Posterior vena cava (tissue), 2 donors: ENCODE data around the gene SQSTM1. TPM values are rescaled to one million over a fixed set of nuclear protein-coding genes. Genes with fewer than 3 reads are reported as not detected.
A peak's percentile ranks its signal among the peaks of the same experiment; 100 is the strongest.

Experiments used
- DNase-seq: peaks from one replicate; pipeline ENCODE4 v3.0.0-alpha.2; 2020; ENCODE audit warnings: low spot score
- intact Hi-C, 2 donors: fragments of 100-400 bp; cut with DNase I; formaldehyde crosslinking; loops; one replicate each; pipeline versions ENCODE4 v1.14.1 to v1.14.2; 2022 to 2023
- total RNA-seq, 2 donors: library from RNA; stranded (reverse); fragmentation: NEBNext Ultra II Directional; extraction: Animal tissue kit (Norgen Biotek cat#: 25700); gene quantifications; one replicate each; pipeline ENCODE4 v1.2.1, GENCODE V29; 2021
- donor health status: DM: yes; HTN: yes; CAD: no.
- donor health status: DM: yes; HTN: yes; CAD: no.

Gene SQSTM1
- total RNA-seq, 2 donors from 2014 or later = 245 to 333 TPM

DNA sequence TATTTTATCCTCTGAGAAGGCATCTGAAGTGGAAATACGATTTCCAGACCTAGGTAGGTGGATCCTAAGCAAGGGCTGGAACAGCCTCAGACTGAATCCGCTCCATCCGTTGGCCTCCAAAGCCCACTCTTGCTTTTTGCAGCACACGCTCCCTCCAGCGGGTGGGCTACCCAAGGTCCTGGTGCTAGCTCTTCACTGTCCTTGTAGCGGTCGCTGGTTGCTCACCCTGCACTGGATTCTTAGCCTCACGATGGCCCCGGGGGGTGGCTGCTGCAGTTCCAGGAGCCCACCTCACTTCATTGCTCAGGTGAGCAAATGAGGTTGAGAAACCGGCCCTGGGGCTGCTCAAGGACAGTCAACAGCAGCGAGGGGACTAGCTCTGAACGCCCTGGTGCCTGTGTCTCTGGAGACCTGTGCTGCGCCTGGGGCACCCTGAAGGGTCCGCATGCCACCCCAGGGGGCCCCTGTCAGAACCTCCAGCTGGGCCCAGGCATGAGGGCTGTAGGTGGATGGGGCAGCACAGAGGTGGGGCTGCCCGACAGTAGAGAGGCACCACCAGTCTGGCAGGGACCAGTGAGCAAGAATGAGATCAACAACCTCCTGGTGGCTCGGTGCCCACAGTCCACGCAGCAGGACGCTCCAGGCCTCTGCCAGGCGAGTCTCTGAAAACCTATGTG lies 18.4 kb upstream of the SQSTM1 start:
- DNase-seq = peak; percentile 72
- intact Hi-C loops = no loop called here

DNA sequence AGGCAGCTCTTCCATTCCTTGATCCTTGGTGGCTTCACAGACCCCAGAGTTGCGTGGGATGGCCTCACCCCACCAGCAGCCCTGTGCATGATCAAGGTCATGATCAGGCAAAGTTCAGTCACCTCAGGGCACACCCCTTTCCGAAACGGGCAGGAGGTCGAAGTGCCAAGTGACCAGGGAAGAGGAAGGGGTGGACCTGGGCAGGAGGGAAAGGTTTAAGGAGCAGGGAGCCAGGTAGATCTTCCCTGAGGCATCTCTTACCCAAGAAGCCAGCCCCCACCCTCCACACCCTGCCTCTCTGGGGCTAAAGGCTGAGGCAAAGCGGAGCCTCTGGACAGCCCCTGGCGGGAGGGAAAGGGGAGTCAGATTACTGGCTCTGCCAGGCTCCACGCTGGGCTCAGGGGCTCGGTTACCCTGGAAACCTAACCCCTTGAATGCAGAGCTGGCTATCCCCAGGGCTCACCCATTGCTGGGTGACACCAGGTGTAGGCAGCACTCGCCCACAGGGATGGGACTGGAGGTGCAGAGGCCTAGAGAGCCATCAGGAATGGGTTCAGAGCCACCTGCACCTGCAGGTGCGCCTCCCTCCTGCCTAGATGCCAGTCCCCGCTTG lies 17.6 kb upstream of the SQSTM1 start:
- DNase-seq = no peak
- intact Hi-C loops = no loop called here

DNA sequence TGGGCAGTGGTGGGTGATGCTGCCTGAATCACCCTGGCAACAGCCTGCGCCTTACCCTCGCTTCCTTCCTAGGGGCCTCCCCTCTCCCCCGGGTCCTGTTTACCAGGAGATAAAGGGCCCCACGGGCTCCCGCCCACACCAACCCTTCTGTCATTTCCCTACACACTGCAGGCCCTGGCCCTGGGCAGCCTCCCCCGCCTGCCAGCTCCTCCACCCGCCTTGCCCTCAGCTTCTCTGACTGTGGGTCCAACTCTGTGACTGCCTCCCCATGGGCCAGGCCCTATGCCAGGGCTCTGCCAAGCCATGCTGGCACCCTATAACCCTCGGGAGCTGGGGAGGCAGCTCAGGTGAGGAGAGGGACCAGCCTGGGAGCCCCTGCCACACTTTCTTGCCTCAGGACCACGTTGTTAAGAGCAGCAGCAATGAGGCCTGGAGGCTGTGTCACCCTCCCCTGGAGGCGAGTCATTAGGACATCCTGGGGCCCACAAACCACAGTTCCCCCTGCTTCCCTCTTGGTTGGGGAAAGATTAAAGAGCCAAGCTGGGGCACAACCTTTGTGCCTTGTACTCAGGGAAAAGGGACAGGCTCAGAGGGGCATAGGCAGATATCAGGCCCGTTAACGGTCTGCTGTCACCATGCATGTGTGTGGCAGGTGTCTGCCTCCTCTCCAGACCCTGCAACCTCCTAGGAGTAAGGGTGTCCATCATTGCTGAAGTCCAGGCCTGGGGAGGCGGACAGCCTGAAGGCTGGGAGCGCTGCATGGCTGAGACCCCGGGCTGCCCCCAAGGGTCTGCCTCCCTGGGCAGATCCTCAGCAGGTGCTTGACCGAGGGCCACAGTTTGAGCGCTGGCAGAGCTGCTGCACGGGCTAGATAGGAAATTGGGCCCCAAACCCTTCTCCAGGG lies 16.8 kb upstream of the SQSTM1 start:
- DNase-seq = peak; percentile 78
- intact Hi-C loops = no loop called here

DNA sequence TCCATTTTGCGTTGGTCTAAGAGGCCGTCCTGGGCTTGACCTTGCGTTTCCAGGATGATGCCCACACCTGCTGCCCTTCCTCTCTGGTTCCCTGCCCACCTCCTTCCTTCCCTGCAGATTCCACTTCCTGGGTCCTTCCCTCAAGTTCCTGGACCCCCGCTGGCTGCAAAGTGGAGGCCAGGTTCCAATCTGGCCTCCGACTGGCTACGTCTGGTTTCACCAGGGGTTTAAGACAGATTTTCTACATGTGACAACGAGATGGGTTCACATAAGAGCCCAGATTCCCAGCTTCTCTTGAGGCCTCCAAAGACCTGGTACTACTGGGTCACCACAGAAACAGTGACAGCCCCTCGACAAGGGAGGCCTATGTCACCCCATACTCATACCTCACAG lies 16.2 kb upstream of the SQSTM1 start:
- peak; percentile 56 for DNase-seq
- intact Hi-C loops = no loop called here

DNA sequence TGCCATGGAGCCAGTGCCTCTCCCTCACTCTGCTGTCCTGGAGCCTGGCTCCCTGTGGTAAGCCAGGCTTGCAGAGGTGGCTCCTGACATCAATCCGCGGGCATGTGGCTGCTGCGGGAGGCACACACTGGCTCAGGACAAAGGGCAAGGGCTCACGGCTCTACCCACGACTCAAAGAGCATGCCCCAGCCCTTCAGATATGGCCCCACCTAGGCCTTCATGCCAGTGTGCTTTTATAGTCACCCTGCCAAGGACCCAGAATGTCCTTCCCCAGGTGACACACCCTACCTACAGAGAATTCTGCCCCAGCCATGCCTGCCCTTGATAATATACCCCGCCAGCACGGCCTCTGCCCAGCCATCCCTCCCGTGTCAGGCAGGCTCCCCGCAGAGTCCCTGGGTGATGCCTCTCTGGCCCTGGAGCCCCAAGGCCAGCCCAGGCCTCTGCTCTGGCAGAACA lies 15.6 kb upstream of the SQSTM1 start:
- intact Hi-C loops = no loop called here
- DNase-seq = peak; percentile 83

DNA sequence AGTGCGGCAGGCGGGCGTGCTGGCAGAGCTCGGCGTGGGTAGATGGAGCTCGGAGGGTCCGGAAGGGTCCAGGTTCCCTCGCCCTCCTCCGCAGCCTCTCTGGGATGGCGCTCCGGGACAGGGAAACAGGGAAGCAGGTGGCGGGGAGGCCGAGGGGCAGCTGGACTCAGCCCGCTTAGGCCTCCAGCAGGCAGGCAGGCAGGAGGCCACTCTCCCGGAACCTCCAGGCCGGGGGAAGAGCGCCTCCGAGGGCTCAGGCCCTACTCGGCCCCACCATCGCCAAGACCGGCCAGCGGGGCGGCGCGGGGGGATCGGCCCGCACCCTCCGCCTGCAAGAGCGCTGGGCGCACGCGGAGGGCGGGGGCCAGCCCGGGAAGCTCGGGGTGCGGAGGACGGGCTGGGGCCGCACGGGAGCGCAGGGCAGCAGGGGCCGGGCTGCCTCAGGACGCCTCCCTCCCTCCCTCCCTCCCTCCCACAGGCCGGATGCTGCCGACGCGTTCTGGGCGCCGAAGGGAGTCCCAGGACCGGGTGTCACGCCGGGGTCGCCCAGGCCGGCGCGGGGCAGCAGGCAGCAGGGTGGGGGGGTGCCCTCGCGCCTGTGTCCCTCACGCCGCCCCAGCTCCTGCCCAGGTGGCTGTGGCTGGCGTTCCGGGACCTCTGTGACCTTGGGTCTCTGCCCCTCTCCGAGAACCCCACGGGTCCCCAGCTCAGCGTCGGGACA lies 15.0 kb upstream of the SQSTM1 start:
- DNase-seq = peak; percentile 86
- intact Hi-C loops = loop anchor here in 1 of 2 donors (2.0 kb wide), 1 partner anchor 15 kb away; the partner anchor contains the start of gene SQSTM1

DNA sequence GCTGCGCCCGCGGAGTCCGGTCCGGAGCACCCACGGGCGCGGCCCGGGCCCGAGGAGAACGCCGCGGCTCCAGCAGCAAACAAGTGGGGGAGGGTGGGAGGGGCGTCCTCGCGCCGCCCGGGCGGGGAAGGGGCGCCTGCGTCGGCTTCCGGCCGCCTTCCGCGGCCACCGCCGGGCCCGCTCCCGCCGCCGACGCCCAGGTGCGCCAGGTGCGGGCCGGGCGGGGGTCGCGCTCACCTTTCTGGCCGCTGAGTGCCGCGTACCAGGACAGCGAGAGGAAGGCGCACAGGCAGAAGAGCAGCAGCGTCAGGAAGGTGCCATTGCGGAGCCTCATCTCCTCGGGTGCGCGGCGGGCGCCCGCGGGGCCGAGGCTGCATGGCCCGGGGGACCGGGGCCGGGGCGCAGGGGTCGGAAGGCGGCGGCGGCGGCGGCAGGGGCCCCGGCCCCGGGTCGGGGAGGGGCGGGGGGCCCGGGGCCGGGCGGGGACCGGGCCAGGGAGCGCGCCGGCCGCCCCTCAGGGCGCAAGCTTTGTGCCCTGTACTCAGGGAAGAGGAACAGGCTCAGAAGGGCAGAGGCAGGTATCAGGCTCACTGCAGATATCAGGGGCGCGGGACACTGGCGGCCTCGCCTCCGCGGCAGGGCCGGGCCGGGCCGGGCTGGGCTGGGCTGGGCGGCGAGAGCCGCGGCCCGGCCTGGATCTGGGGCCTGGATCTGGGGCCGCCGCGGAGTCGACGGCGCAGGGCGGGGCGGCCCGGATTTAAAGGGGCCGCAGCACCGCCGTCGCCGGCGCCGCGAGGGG lies 14.3 kb upstream of the SQSTM1 start, which contains the start of gene MGAT4B:
Gene MGAT4B (minus strand): TSS at position 617 of the 799 bp plus-strand sequence. CDS start 283 bp downstream, at position 334.
- peak; percentile 91 for DNase-seq

DNA sequence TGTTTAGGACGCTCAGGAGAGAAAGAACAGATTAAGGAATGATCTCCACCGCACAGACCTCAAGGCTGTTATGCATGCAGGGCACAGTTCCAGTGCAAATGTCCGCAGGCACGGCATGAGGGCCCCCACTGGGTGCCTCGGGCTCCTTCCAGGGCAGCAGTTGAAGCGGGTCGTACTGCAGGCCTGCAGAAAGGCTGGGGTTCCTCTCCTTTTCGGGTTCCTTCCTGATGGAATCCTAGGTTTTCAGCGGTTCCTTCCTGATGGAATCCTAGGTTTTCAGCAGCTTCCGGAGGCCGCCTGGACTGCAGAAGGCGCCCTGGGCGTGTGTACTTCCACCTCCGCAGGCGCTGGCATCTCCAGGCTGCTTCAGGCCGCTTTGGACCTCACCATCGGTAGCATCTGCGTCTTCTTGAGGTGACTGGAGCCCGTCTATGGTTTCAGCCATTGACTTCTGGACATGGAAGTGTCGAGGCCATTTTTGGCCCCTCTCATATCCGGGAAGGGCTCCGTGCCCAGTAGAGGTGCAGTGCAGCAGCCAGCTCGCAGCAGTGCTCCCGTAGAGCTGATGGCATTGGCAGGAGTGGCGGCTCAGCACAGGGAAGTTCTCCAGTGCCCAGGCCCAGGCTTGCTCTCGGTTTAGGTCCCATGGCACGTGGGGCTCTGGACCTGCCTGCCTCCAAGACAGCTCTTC lies 8.4 kb upstream of the SQSTM1 start:
- peak; percentile 59 for DNase-seq
- intact Hi-C loops = no loop called here

More for the DNA sequence above, 14.3 kb upstream of the SQSTM1 start, which contains the start of gene MGAT4B:
- intact Hi-C loops = loop anchor here in 1 of 2 donors (2.0 kb wide), 1 partner anchor 14 kb away; the partner anchor contains the start of gene SQSTM1

DNA sequence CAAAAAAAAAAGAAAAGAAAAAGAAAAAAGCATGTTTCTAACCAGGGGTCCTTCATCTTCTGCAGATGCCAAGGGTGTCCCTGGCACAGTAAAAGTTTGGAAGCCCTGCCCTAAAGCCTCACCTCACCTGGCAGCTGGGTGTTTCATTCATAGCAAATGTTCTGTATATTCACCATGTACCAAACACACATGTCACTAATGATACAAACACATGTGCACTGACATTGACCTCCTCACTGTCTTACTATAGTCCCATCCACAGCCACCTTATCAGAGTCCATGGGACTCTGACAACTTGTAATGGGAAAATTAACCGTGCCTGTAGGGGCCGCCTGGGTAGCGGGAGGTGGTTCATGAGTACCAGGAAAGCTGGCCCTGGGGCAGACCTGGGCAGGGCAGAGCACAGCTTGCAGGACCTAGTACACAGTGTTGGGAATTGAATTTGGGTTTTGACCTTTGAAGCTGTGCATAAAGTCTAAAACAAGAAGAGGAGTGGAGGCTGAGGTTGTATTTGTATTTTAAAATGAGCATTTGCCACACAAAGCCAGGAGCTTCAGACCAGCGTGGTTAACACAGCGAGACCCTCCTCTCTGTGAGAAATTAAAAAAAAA lies 7.6 kb upstream of the SQSTM1 start:
- no peak for DNase-seq
- intact Hi-C loops = no loop called here

DNA sequence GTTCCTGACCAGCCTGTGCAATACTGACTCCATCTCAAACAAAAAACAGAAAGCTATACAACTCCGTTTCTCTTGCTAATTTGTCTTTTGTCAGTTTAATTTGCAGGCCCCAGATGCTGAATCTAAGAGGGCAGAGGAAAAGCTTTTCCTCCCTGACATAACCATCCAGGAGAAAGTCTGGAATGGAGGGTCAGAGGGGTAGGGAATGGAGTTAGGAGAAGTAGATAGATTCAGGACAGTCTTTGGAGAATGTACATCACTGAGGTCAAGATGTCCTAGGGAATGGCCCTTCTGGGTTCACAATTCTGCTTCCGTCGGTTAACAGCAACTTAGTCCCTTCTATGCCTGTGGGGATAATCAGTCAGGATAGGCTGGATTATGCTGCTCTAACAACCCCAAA lies 6.6 kb upstream of the SQSTM1 start:
- intact Hi-C loops = no loop called here
- DNase-seq = no peak

DNA sequence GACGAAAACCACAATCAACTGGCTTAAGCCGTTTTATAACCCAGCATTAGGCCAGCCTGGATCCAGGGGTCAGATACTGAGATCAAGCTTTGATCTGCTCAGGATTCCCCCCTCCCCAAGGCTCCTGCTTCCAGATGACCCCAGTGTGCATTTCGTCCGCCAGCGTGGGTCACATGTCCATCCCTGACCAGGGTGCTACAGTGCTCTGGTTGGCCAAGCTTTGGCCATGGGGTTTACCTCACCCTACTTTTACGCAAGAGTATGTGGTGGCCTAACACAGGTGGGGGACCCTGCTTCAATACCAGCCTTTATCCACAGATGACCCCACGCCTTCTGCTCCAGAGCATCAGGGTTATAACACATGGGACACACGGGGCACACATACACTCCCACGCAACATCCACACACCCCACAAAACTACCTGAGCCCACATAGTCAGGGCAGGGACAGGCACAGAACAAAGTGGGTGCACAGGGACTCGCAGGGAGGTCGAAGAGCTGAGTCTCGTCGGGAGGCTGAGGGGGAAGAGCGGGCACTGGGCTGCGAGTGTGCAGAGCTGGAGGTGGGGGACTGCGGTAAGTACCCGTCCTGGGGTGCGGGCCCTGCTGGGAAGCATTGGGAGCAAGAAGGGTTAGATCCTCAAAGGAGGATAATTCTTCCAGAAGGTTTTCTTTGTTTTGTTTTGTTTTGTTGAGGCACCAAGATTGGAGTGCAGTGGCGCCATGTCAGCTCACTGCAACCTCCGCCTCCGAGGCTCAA lies 5.0 kb upstream of the SQSTM1 start:
- no peak for DNase-seq
- intact Hi-C loops = no loop called here

DNA sequence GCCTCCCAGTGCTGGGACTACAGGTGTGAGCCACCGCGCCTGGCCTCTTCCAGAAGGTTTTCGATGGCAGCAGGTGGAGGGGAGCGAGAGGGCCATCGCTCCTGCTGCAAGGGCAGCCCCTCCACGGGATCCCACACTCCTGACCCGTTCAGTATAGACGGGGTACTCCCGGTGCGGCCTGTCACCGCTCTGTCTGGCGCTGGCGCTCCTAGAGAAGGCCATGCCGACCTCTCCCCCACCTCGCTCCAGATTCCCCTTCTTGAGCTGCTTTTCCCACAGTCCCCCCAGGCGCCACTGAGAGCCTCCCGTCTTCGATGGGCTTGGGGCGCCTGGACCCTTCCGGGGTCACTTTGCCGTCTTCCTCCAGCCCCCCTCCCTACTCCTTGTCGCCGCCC lies 4.3 kb upstream of the SQSTM1 start:
- intact Hi-C loops = no loop called here
- DNase-seq = no peak

DNA sequence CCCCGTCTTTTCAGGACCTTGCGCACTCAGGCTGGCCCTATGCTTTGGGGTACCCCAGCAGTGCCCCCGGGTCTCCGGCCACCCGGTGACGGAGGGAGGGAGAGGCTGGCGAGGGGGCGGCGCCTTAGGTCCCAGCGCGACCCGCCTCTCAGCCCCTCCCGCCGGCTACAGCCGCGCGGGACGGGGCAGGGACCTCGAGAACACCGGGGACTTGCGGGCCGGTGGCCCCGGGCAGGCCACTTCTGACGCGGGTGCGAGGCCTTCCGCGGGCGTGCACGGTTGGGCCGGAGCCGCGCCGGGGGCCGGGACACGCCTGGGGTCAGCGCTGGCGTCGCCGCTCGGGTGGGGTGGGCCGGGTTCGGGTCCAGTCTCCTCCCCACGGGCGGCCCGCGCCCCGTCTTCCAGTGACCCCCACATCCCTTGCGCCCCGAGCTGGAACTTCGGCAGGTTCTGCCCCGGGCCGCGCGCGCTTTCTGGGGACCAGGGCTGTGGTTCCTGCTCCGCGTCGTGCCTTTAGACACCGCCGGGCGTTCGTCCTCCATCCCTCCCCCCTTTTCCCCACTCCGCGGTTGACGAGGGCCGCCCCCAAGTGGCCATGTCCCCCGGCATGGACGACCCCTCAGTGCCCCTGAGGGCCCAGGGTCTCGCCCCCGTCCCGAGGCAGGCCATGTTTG lies 3.8 kb upstream of the SQSTM1 start:
- DNase-seq = no peak
- intact Hi-C loops = no loop called here

DNA sequence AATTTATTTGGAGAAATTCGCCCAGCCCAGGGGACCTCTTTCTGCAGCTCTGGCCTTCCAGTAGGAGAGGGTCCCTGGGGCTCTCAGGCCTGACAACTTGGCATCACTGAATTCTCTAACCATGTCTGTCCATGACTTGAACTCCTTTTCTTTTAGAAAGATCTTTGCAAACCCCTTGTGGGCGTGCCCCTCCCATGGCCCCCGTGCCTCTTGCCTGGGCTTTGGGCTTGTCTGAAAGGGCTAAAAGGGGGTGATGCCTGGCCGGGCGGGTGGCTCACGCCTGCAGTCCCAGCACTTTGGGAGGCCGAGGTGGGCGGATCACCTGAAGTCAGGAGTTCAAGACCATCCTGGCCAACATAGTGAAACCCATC lies 3.2 kb upstream of the SQSTM1 start:
- intact Hi-C loops = no loop called here

DNA sequence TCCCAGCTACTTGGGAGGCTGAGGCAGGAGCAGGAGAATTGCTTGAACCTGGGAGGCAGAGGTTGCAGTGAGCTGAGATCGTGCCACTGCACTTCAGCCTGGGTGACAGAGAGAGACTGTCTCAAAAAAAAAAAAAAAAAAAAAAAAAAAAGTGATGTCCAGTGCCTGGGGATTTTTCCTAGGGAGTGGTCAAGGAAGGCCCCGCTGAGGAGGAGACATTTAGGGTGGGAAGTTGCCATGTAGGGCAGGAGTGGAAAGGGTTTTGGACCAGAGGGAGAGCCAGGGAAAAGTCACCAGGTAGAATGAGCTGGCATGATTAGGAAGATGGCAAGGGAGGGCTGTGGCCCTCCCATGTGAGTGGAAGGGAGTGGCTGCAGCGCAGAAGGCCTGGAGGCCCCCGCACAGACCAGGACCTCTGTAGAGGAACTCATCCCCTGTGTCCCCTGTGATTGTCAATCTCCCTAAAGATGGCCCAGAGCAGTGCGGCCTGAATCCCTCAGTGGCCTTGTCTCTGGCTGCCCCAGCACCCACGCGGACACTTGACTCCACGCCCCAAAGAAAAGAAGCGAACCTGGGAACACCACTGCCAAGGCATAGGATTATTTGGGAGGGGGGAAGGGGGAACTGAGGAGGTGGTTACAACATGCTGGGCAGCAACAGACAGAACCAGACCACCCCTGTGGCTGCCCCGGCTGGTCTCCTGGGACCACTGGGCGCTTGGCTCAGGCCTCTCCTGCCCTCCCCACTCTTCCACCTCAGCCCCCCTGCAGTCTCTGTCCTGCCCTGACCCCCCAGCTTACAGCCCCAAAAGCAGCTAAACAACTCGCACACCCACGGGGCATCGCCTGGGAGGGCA lies 2.6 kb upstream of the SQSTM1 start:
- DNase-seq = no peak
- intact Hi-C loops = no loop called here

More for the DNA sequence above, 3.2 kb upstream of the SQSTM1 start:
- DNase-seq = no peak
